AG09319 (cell line): ENCODE results near the gene SLFN13.
"Not testable (repeated sequence)": the region's sequence is repeated elsewhere in the genome, so short reads cannot be mapped to it uniquely, and the experiment has no call there.

Experiments used
- DNase-seq: peaks from one replicate; pipeline ENCODE4 v3.0.0-alpha.2; 2010; ENCODE audit warnings: low read depth; ENCODE audit errors: extremely low read depth
- CTCF ChIP-seq: IDR thresholded peaks from 2 replicates; pipeline ENCODE4 v1.5.1; 2011; ENCODE audit warnings: low read depth, mild to moderate bottlenecking, inconsistent platforms, low read length, moderate library complexity

Gene SLFN13

DNA sequence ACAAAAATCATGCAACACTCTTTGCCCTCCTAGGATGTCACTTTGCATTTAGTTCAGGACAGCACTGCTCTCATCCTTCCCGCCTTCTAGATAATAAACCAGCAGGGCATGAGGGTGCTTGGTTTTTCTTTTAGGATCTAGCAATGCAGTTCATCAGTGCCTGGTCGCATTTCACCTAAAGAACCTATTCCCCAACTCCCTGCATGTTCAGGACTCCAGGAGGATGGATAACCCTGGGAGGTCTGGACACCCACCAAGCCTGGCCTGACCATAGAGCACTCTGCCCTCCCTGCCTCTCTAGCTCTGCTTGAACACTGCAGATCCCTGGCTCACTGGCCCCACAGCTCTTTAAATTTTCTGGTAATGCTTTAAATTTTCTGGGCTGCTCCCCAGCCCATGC, 18.9 kb downstream of the SLFN13 start:
- no peak for DNase-seq
- no peak for TF ChIP-seq CTCF

DNA sequence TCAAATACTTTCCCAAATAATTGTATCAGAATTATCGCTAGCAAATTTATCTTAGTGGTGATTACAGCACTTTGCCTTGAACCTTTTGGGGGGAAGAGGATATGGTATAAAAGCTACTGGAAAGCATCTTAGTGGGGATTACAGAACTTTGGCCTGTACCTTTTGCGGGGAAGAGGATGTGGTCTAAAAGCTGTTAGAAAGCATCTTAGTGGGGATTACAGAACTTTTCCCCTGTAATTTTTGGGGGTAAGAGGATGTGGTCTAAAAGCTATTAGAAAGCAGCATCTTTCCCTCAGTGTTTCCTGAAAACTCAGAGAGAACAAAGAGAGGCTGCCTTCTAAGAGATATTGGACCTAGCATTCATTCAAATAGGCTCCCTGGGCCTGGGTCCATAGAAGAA, 20.3 kb downstream of the SLFN13 start:
- no peak for DNase-seq
- TF ChIP-seq CTCF = no peak

GRCh38 chr17:35423761-35424160, 24.8 kb downstream of the SLFN13 start:
- no peak for DNase-seq
- no peak for TF ChIP-seq CTCF

DNA sequence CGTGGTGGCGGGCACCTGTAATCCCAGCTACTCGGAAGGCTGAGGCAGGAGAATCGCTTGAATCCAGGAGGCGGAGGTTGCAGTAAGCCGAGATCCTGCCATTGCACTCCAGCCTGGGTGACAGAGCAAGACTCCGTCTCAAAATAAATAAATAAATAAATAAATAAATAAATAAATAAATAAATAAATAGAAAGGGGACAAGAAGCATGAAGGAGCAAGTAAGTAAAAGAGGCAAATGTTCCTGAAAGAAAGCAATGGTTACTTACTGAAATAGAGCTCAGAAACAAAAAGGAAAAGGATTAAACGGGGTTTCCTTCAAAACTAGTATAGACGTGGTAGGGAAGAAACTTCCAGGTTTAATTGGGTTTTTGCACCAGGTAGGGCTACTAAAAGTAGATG, 27.5 kb downstream of the SLFN13 start:
- not testable (repeated sequence) for DNase-seq

DNA sequence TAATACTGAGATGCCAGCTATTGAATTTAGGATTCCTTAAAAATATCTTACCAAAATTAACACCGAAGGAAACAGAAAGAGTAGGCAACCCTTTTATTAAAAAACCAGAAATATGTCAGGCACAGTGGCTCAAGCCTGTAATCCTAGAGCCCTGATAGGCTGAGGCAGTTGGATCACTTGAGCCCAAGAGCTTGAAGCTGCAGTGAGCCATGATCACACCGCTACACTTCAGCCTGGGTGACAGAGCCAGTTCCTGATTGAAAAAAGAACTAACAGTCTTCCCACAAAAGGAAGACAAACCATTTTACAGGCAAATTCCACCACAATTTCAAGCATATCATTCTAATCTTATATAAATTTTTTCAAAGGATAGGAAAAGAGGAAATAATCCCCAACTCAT, 31.9 kb downstream of the SLFN13 start:
- TF ChIP-seq CTCF = no peak
- DNase-seq = no peak

DNA sequence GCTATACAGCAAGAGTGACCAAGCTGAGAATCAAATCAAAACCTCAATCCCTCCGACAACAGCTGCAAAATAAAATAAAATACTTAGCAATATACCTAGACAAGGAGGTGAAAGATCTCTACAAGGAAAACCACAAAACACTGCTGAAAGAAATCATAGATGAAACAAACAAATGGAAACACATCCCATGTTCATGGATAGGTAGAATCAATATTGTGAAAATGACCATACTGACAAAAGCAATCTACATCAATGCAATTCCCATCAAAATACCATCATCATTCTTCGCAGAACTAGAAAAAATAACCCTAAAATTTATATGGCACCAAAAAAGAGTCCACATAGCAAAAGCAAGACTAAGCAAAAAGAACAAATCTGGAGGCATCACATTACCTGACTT, 33.9 kb downstream of the SLFN13 start:
- DNase-seq = not testable (repeated sequence)

DNA sequence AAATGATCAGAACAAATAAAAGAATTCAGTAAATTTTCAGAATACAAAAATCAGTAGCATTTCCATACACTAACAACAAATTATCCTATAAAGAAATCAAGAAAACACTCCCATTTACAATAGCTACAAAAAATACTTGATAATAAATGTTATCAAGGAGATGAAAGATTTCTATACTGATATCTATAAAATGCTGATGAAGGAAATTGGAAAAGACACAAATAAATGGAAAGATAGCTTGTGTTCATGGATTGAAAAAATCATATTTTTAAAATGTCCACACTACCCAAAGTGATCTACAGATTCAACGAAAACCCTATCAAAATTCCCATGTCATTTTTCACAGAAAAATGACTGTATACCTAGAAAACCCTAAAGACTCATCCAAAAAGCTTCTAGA, 34.3 kb downstream of the SLFN13 start:
- no peak for TF ChIP-seq CTCF
- no peak for DNase-seq

- no peak for DNase-seq
- no peak for TF ChIP-seq CTCF
Measured at GRCh38 chr17:35407531-35407930, 41.0 kb downstream of the SLFN13 start.

GRCh38 chr17:35406568-35406967, 42.0 kb downstream of the SLFN13 start:
- no peak for DNase-seq
- no peak for TF ChIP-seq CTCF
